Activated naive CD8-positive, alpha-beta T cell (primary cell): ENCODE data around the gene CDPF1.
A peak's percentile ranks its signal among the peaks of the same experiment; 100 is the strongest.
"Not testable (repeated sequence)": the region's sequence is repeated elsewhere in the genome, so short reads cannot be mapped to it uniquely, and the experiment has no call there.

Experiments used
- H3K27ac Mint-ChIP-seq: one replicate; pipeline ENCODE4 v1.8.0; 2021; ENCODE audit warnings: mixed read lengths
- H3K27me3 Mint-ChIP-seq: one replicate; pipeline ENCODE4 v1.8.0; 2021; ENCODE audit warnings: mixed read lengths
- H3K36me3 Mint-ChIP-seq: one replicate; pipeline ENCODE4 v1.8.0; 2021; ENCODE audit warnings: mixed read lengths
- H3K4me1 Mint-ChIP-seq: one replicate; pipeline ENCODE4 v1.8.0; 2021; ENCODE audit warnings: low read depth, mixed read lengths
- H3K4me3 Mint-ChIP-seq: one replicate; pipeline ENCODE4 v1.8.0; 2021; ENCODE audit warnings: mild to moderate bottlenecking, mixed read lengths
- H3K9me3 Mint-ChIP-seq: one replicate; pipeline ENCODE4 v1.8.0; 2021; ENCODE audit warnings: low read depth, mixed read lengths

The CDPF1 gene

DNA sequence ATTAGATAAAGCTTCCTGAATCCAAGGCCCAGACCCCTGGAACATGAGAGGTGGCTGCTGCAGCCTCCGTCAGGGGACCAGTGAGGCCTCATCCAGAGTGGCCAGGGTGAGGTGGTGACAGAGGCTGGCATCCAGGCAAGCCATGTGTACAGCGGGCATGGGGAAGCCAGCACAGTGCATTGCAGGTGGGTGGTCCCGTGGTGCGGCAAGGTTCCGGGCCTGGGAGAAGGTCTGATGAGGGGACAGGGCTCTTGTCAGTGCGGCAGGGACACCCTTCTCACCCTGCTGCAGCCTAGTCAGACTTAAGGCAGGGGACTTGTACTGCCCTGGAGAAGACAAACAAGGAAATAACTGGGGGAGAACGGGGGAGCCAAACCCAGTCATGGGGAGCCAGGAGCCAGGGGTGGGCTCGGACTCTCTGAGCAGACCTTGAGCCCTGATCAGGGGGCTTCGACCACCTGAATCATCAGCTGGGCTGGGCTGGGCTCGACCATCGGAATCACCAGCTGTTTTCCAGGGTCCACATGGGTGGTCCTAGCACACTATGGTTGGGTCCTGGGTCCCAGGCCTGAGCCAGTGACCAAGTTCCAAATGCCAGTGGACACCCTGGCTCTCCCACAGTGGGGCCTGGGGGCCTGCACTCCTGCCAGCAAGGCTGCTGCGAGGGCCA is 22.8 kb upstream of the CDPF1 start:
- Mint-ChIP-seq H3K4me1 (peaks cover 2% of the 10 kb centered on the region), H3K27ac (no peak overlapping the region), H3K4me3 (no peak overlapping the region), H3K27me3 (no peaks in the 10 kb centered on the region), H3K36me3 (peaks cover 9% of the 10 kb centered on the region), H3K9me3 (no peaks in the 10 kb centered on the region)

GRCh38 chr22:46272196-46272595 is 22.1 kb upstream of the CDPF1 start:
- H3K36me3 Mint-ChIP-seq, result peaks cover 9% of the 10 kb centered on the region
- H3K4me3 Mint-ChIP-seq, result no peak overlapping the region
- H3K4me1 Mint-ChIP-seq, result peaks cover 7% of the 10 kb centered on the region
- H3K27ac Mint-ChIP-seq, result no peak overlapping the region
- H3K9me3 Mint-ChIP-seq, result no peaks in the 10 kb centered on the region
- H3K27me3 Mint-ChIP-seq, result no peaks in the 10 kb centered on the region

- H3K27ac Mint-ChIP-seq, result no peak overlapping the region
- peak overlapping the region; percentile 10 for H3K4me3 Mint-ChIP-seq
- no peaks in the 10 kb centered on the region for H3K36me3 Mint-ChIP-seq
- peaks cover under 1% of the 10 kb centered on the region for H3K27me3 Mint-ChIP-seq
- H3K4me1 Mint-ChIP-seq, result peaks cover 9% of the 10 kb centered on the region
- no peaks in the 10 kb centered on the region for H3K9me3 Mint-ChIP-seq
Observed at GRCh38 chr22:46269564-46269963, 19.5 kb upstream of the CDPF1 start.

- Mint-ChIP-seq H3K4me1 (peaks cover 11% of the 10 kb centered on the region), H3K27ac (no peak within 1 kb of the TSS), H3K4me3 (peak within 1 kb of the TSS; percentile 90), H3K27me3 (peaks cover 9% of the 10 kb centered on the region), H3K9me3 (no peaks in the 10 kb centered on the region), H3K36me3 (no peaks in the 10 kb centered on the region)
Observed at GRCh38 chr22:46267431-46268279, 17.6 kb upstream of the CDPF1 start, which contains the start of gene TTC38. Gene TTC38, plus strand, starts transcription at chr22:46268008. Its CDS starts 32 bp downstream, at chr22:46268040.

GRCh38 chr22:46265627-46266026 is 15.5 kb upstream of the CDPF1 start:
- Mint-ChIP-seq H3K27me3 (peaks cover 26% of the 10 kb centered on the region), H3K4me1 (peaks cover 11% of the 10 kb centered on the region)
- not testable (repeated sequence) for H3K27ac Mint-ChIP-seq, H3K36me3 Mint-ChIP-seq, H3K9me3 Mint-ChIP-seq, H3K4me3 Mint-ChIP-seq

DNA sequence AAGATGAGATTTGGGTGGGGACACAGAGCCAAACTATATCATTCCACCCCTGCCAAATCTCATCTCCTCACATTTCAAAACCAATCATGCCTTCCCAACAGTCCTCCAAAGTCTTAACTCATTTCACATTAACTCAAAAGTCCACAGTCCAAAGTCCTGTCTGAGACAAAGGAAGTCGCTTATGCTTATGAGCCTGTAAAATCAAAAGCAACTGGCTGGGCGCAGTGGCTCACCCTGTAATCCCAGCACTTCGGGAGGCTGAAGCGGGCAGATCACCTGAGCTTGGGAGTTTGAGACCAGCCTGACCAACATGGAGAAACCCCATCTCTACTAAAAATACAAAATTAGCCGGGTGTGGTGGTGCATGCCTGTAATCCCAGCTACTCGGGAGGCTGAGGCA is 14.4 kb upstream of the CDPF1 start:
- not testable (repeated sequence) for H3K4me3 Mint-ChIP-seq, H3K9me3 Mint-ChIP-seq, H3K36me3 Mint-ChIP-seq, H3K27ac Mint-ChIP-seq
- H3K4me1 Mint-ChIP-seq, result peaks cover 11% of the 10 kb centered on the region
- peaks cover 34% of the 10 kb centered on the region for H3K27me3 Mint-ChIP-seq

GRCh38 chr22:46263216-46263590 is 13.1 kb upstream of the CDPF1 start, which contains the start of gene PKDREJ:
Gene PKDREJ, minus strand, starts transcription at chr22:46263343. Its CDS starts 21 bp downstream, at chr22:46263322.
- no peaks in the 10 kb centered on the region for H3K36me3 Mint-ChIP-seq
- no peak within 1 kb of the TSS for H3K27ac Mint-ChIP-seq
- H3K9me3 Mint-ChIP-seq, result peaks cover 5% of the 10 kb centered on the region
- peaks cover 40% of the 10 kb centered on the region for H3K27me3 Mint-ChIP-seq
- H3K4me3 Mint-ChIP-seq, result no peak within 1 kb of the TSS
- H3K4me1 Mint-ChIP-seq, result peaks cover 8% of the 10 kb centered on the region

- Mint-ChIP-seq H3K4me1 (peaks cover 8% of the 10 kb centered on the region), H3K36me3 (no peaks in the 10 kb centered on the region), H3K4me3 (no peak overlapping the region), H3K27ac (no peak overlapping the region), H3K27me3 (peaks cover 41% of the 10 kb centered on the region), H3K9me3 (peaks cover 5% of the 10 kb centered on the region)
Observed at GRCh38 chr22:46262449-46263215, 12.5 kb upstream of the CDPF1 start.

- H3K4me3 Mint-ChIP-seq, result no peak overlapping the region
- peaks cover 2% of the 10 kb centered on the region for H3K4me1 Mint-ChIP-seq
- H3K27me3 Mint-ChIP-seq, result peaks cover 41% of the 10 kb centered on the region
- H3K9me3 Mint-ChIP-seq, result peaks cover 5% of the 10 kb centered on the region
- H3K36me3 Mint-ChIP-seq, result no peaks in the 10 kb centered on the region
- no peak overlapping the region for H3K27ac Mint-ChIP-seq
Observed at GRCh38 chr22:46260038-46260437, 9.9 kb upstream of the CDPF1 start.

GRCh38 chr22:46259374-46259773 is 9.3 kb upstream of the CDPF1 start:
- peaks cover 39% of the 10 kb centered on the region for H3K27me3 Mint-ChIP-seq
- H3K4me3 Mint-ChIP-seq, result no peak overlapping the region
- H3K36me3 Mint-ChIP-seq, result no peaks in the 10 kb centered on the region
- peaks cover 4% of the 10 kb centered on the region for H3K4me1 Mint-ChIP-seq
- H3K27ac Mint-ChIP-seq, result no peak overlapping the region
- peaks cover 5% of the 10 kb centered on the region for H3K9me3 Mint-ChIP-seq

DNA sequence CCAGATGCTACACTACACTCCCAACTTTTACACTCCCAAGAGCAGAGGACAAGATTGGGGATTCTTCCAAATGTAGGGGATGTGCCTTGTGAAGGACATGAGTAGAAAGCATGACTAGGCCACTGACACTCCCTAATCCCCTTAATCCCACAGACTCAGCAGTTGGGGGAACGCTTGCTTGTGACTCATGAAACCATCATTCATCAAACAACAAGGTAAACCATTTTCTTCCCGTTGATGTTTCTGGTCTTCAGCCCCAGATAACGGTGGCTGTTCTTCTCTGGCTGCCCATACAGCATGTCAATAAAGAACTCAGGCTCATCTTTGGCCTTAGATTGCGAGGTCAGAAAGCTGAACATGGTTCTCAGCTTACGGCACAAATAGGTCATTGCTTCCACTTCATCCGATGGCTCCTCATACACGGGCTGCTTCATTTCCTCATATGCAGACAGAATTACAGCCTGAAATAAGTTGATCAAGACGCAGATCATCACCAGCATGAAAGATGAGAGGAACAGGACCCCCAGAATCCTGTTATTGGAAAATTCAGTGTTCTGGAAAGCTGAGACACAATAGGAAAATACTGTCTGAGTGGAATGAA is 6.4 kb upstream of the CDPF1 start:
- peaks cover 23% of the 10 kb centered on the region for H3K27me3 Mint-ChIP-seq
- H3K36me3 Mint-ChIP-seq, result no peaks in the 10 kb centered on the region
- peaks cover 5% of the 10 kb centered on the region for H3K9me3 Mint-ChIP-seq
- peaks cover 13% of the 10 kb centered on the region for H3K4me1 Mint-ChIP-seq
- no peak overlapping the region for H3K4me3 Mint-ChIP-seq
- H3K27ac Mint-ChIP-seq, result no peak overlapping the region

DNA sequence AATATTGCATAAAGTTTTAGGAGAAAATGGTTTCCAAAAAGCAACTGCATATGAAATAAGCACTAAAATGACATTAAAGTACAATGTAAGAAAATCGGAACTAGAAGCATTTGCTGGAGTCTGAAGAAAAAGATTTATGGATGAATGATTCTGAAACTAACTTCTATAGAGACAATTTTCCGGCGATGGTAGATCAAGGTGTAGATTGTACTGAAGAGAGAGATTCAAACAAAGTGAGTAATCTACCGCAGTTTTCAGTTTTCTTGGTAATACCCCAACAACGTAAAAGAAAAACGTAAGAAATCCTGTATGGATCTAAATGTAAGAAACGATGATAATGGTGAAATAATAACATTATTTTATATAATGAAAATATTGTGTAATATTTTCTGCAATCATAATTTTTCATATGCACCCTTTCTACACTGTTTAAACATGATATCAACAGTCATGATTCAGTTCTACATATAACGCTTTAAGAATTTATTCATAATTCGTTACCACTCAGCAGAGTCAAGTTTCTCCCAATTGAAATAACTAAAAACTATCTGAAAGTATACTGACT is 1.8 kb upstream of the CDPF1 start:
- H3K9me3 Mint-ChIP-seq, result no peaks in the 10 kb centered on the region
- H3K36me3 Mint-ChIP-seq, result no peaks in the 10 kb centered on the region
- H3K27me3 Mint-ChIP-seq, result no peaks in the 10 kb centered on the region
- H3K4me3 Mint-ChIP-seq, result peak overlapping the region; percentile 81
- peaks cover 25% of the 10 kb centered on the region for H3K4me1 Mint-ChIP-seq
- peak overlapping the region; percentile 50 for H3K27ac Mint-ChIP-seq

GRCh38 chr22:46251266-46251665 is 1.2 kb upstream of the CDPF1 start:
- peak overlapping the region; percentile 76 for H3K27ac Mint-ChIP-seq
- peak overlapping the region; percentile 81 for H3K4me3 Mint-ChIP-seq
- H3K36me3 Mint-ChIP-seq, result no peaks in the 10 kb centered on the region
- peaks cover 26% of the 10 kb centered on the region for H3K4me1 Mint-ChIP-seq
- H3K9me3 Mint-ChIP-seq, result no peaks in the 10 kb centered on the region
- H3K27me3 Mint-ChIP-seq, result no peaks in the 10 kb centered on the region

DNA sequence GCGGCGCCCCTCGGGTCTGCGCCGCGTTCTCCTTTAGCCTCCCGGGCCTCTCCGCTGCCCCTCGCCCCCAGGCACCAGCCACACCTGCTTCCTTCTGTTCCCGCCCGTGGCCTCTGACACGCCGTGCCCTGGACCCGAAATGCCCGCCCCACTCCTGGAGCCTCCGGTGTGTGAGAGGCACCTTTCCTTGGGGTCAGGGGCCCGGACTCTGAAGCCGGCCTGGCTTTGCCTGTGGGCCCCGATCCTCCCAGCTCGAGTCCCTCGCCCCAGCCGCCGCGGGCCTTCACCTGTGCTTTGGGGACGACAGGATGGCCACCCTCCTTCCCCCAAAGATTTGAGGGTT is 661 bp upstream of the CDPF1 start:
- H3K27ac Mint-ChIP-seq, result peak overlapping the region; percentile 76
- H3K4me1 Mint-ChIP-seq, result peaks cover 27% of the 10 kb centered on the region
- H3K4me3 Mint-ChIP-seq, result peak overlapping the region; percentile 81
- no peaks in the 10 kb centered on the region for H3K9me3 Mint-ChIP-seq
- no peaks in the 10 kb centered on the region for H3K36me3 Mint-ChIP-seq
- no peaks in the 10 kb centered on the region for H3K27me3 Mint-ChIP-seq
